ENCODE data around the gene ARX. TPM values are rescaled to one million over a fixed set of nuclear protein-coding genes. Genes with fewer than 3 reads are reported as not detected.

The ARX gene
- polyA plus RNA-seq, 1 donor from 2014 or later, result 42.8 TPM

DNA sequence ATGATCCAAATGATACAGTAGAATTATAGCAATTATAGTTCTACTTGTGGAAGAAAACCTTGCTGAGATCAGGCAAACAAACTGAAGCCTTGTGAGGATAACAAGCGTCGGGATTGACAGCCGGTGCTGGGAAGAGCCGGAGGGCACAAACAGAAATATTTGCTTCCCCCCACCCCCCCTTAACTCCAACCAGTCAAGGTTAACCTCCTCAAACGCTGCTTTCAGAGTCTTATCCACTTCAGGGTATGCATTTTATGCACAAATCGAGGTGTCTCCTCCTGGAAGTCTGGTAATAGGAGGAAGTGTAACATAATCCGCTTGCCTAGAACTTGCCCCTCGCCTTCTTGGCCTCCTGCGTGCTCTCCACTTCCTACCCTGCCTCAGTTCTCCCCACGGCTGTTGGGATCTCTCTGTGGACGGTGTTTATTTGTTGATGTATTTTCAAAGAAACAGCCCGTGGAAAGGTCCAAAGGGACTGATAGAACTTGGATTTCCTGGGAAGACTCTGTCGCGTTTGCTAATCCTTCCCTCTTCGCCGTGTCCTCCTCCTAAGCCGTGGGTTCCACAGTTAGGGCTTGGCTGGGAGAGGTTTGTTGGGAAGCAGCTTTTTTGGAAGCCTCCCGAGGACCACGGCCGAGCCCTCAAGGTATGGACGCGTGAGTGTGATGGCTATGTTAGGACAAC lies 4.1 kb upstream of the ARX start:
- no peak overlapping the region for H2AFZ ChIP-seq (ENCODE audit: low read depth, low read length)
- H3K27me3 ChIP-seq (ENCODE audit: insufficient read depth, low read depth, low read length), result peaks cover 41% of the 10 kb centered on the region
- no peak overlapping the region for H3K4me3 ChIP-seq (ENCODE audit: low read length)

DNA sequence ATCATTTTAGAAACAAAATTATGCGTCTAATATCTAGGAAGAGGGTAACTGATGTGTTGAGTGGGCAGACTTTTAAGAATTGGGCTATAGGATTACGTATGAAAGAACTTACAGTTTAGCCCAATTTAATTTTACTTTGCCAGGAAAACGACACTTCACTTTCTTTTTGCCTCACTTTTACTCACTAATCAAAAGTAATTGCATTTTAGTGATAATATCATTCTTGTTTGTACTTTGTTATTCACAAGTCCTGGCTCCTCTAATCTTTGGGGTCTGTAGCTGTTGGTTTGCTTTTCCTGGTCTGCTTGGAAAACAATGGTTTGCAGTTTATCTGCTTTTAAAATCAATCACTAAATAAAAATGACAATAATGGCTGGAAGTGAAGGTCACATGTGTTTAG lies 2.9 kb upstream of the ARX start:
- no peaks in the 10 kb centered on the region for H4K20me1 ChIP-seq (ENCODE audit: insufficient read depth)
- TF ChIP-seq, protein P1, sequence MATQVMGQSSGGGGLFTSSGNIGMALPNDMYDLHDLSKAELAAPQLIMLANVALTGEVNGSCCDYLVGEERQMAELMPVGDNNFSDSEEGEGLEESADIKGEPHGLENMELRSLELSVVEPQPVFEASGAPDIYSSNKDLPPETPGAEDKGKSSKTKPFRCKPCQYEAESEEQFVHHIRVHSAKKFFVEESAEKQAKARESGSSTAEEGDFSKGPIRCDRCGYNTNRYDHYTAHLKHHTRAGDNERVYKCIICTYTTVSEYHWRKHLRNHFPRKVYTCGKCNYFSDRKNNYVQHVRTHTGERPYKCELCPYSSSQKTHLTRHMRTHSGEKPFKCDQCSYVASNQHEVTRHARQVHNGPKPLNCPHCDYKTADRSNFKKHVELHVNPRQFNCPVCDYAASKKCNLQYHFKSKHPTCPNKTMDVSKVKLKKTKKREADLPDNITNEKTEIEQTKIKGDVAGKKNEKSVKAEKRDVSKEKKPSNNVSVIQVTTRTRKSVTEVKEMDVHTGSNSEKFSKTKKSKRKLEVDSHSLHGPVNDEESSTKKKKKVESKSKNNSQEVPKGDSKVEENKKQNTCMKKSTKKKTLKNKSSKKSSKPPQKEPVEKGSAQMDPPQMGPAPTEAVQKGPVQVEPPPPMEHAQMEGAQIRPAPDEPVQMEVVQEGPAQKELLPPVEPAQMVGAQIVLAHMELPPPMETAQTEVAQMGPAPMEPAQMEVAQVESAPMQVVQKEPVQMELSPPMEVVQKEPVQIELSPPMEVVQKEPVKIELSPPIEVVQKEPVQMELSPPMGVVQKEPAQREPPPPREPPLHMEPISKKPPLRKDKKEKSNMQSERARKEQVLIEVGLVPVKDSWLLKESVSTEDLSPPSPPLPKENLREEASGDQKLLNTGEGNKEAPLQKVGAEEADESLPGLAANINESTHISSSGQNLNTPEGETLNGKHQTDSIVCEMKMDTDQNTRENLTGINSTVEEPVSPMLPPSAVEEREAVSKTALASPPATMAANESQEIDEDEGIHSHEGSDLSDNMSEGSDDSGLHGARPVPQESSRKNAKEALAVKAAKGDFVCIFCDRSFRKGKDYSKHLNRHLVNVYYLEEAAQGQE (IDR thresholded peaks at IDR 0.05; ENCODE audit: borderline replicate concordance), result no peak
- TF ChIP-seq RAD21 (conservative IDR thresholded peaks at IDR 0.05) (no peak), EZH2 (IDR thresholded peaks at IDR 0.05; ENCODE audit: borderline replicate concordance, insufficient read depth, low read length, poor library complexity, severe bottlenecking) (no peak), SMC3 (conservative IDR thresholded peaks at IDR 0.05; ENCODE audit: poor library complexity) (no peak), MXI1 (conservative IDR thresholded peaks at IDR 0.05; ENCODE audit: poor library complexity, severe bottlenecking) (no peak), POLR2AphosphoS5 (IDR thresholded peaks at IDR 0.05) (no peak), TAF1 (IDR thresholded peaks at IDR 0.05; ENCODE audit: low read depth) (no peak), EP300 (conservative IDR thresholded peaks at IDR 0.05; ENCODE audit: poor library complexity, severe bottlenecking) (no peak)
- TF ChIP-seq, protein P2, sequence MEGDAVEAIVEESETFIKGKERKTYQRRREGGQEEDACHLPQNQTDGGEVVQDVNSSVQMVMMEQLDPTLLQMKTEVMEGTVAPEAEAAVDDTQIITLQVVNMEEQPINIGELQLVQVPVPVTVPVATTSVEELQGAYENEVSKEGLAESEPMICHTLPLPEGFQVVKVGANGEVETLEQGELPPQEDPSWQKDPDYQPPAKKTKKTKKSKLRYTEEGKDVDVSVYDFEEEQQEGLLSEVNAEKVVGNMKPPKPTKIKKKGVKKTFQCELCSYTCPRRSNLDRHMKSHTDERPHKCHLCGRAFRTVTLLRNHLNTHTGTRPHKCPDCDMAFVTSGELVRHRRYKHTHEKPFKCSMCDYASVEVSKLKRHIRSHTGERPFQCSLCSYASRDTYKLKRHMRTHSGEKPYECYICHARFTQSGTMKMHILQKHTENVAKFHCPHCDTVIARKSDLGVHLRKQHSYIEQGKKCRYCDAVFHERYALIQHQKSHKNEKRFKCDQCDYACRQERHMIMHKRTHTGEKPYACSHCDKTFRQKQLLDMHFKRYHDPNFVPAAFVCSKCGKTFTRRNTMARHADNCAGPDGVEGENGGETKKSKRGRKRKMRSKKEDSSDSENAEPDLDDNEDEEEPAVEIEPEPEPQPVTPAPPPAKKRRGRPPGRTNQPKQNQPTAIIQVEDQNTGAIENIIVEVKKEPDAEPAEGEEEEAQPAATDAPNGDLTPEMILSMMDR (IDR thresholded peaks at IDR 0.05; ENCODE audit: poor library complexity, severe bottlenecking), result no peak
- H3F3A ChIP-seq (ENCODE audit: insufficient read depth, low read length, poor library complexity, severe bottlenecking), result no peaks in the 10 kb centered on the region
- no peak overlapping the region for H3K4me3 ChIP-seq (ENCODE audit: low read length)
- no peaks in the 10 kb centered on the region for H3K9me2 ChIP-seq (ENCODE audit: insufficient read depth, low read length)
- H3K9me3 ChIP-seq (ENCODE audit: low read length), result no peaks in the 10 kb centered on the region
- H3K27ac ChIP-seq (ENCODE audit: low read length), result no peak overlapping the region
- H2AFZ ChIP-seq (ENCODE audit: low read depth, low read length), result no peak overlapping the region
- no peaks in the 10 kb centered on the region for H3K36me3 ChIP-seq (ENCODE audit: insufficient read depth, low read length)
- H3K9ac ChIP-seq (ENCODE audit: low read length), result no peak overlapping the region
- no peak overlapping the region for H3K4me2 ChIP-seq (ENCODE audit: low read length)
- peaks cover 18% of the 10 kb centered on the region for H3K79me2 ChIP-seq (replicated peaks; ENCODE audit: insufficient read depth, low read length)
- H3K27me3 ChIP-seq (ENCODE audit: insufficient read depth, low read depth, low read length), result peaks cover 38% of the 10 kb centered on the region

More for the DNA sequence above, 4.1 kb upstream of the ARX start:
- Histone ChIP-seq H3K9me2 (ENCODE audit: insufficient read depth, low read length) (no peaks in the 10 kb centered on the region), H3K36me3 (ENCODE audit: insufficient read depth, low read length) (no peaks in the 10 kb centered on the region), H3F3A (ENCODE audit: insufficient read depth, low read length, poor library complexity, severe bottlenecking) (no peaks in the 10 kb centered on the region), H4K20me1 (ENCODE audit: insufficient read depth) (no peaks in the 10 kb centered on the region), H3K4me2 (ENCODE audit: low read length) (no peak overlapping the region), H3K27ac (ENCODE audit: low read length) (no peak overlapping the region), H3K9me3 (ENCODE audit: low read length) (no peaks in the 10 kb centered on the region), H3K79me2 (replicated peaks; ENCODE audit: insufficient read depth, low read length) (peaks cover 6% of the 10 kb centered on the region), H3K9ac (ENCODE audit: low read length) (no peak overlapping the region)
- TF ChIP-seq RAD21 (conservative IDR thresholded peaks at IDR 0.05), result no peak
- TF ChIP-seq, protein P2 (IDR thresholded peaks at IDR 0.05; ENCODE audit: poor library complexity, severe bottlenecking), result no peak
- TF ChIP-seq, protein P1 (IDR thresholded peaks at IDR 0.05; ENCODE audit: borderline replicate concordance), result no peak
- no peak for TF ChIP-seq POLR2AphosphoS5 (IDR thresholded peaks at IDR 0.05)

Data from neural cell (in vitro differentiated cells).